ENCODE results near the gene TAB3.

DNA sequence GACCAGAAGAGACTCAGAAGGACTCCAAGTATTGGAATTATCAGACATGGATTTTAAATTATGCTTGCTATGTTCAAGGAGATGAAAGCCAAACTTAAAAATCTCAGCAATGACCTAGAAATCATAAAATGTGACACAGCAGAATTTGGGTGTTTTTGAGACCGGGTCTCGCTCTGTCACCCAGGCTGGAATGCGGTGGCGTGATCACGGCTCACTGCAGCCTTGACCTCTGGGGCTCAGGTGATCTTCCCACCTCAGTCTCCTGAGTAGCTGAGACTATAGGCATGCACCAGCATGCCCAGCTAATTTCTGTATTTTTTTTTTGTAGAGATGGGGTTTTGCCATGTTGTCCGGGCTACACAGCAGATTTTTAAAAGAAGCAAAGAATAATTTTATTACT, 12.7 kb downstream of the TAB3 start:
- TF ChIP-seq GATA2 (IDR thresholded peaks at IDR 0.05; ENCODE audit: low read depth, low read length) (no peak), GATA3 (IDR thresholded peaks at IDR 0.05; ENCODE audit: low read depth, low read length) (no peak)
